ENCODE results near the gene GGACT. TPM values are rescaled to one million over a fixed set of nuclear protein-coding genes. Genes with fewer than 3 reads are reported as not detected.

The GGACT gene
- polyA plus RNA-seq, 1 donor from 2014 or later: 1.7 TPM

DNA sequence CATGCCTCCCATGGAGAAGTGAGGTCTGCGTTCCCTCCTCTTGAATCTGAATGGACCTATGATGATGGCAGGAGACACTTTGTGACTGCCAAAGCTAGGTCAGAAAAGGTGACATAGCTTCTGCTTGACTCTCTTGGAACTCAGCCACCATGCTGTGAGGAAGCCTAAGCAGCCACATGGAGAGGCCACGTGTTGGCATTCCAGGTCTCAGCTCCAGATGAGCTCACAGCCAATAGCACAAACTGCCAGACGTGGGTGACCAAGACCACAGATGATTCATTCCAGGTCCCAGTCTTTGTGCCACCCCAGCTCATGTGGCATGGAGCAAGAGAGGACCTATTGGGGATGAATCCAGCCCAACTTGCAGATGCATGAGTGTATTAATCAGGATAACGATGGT, 8.7 kb upstream of the GGACT start:
- H3K79me2 ChIP-seq (replicated peaks; ENCODE audit: insufficient read depth, low read length): no peaks in the 10 kb centered on the region
- H3K27me3 ChIP-seq (ENCODE audit: insufficient read depth, low read depth, low read length): no peaks in the 10 kb centered on the region
- no peak for TF ChIP-seq TAF1 (IDR thresholded peaks at IDR 0.05; ENCODE audit: low read depth)
- no peak for TF ChIP-seq MXI1 (conservative IDR thresholded peaks at IDR 0.05; ENCODE audit: poor library complexity, severe bottlenecking)
- TF ChIP-seq POLR2AphosphoS5 (IDR thresholded peaks at IDR 0.05): no peak
- TF ChIP-seq EZH2 (IDR thresholded peaks at IDR 0.05; ENCODE audit: borderline replicate concordance, insufficient read depth, low read length, poor library complexity, severe bottlenecking): no peak
- TF ChIP-seq SMC3 (conservative IDR thresholded peaks at IDR 0.05; ENCODE audit: poor library complexity): no peak
- TF ChIP-seq RAD21 (conservative IDR thresholded peaks at IDR 0.05): no peak
- TF ChIP-seq CTCF (IDR thresholded peaks at IDR 0.05; ENCODE audit: poor library complexity, severe bottlenecking): no peak
- TF ChIP-seq EP300 (conservative IDR thresholded peaks at IDR 0.05; ENCODE audit: poor library complexity, severe bottlenecking): no peak
- no peak for TF ChIP-seq REST (IDR thresholded peaks at IDR 0.05; ENCODE audit: borderline replicate concordance)
- H3F3A ChIP-seq (ENCODE audit: insufficient read depth, low read length, poor library complexity, severe bottlenecking): no peaks in the 10 kb centered on the region
- no peak overlapping the region for H3K4me3 ChIP-seq (ENCODE audit: low read length)
- H3K4me2 ChIP-seq (ENCODE audit: low read length): no peak overlapping the region
- no peaks in the 10 kb centered on the region for H4K20me1 ChIP-seq (ENCODE audit: insufficient read depth)
- H3K9me3 ChIP-seq (ENCODE audit: low read length): no peaks in the 10 kb centered on the region
- H3K9me2 ChIP-seq (ENCODE audit: insufficient read depth, low read length): no peaks in the 10 kb centered on the region
- H3K9ac ChIP-seq (ENCODE audit: low read length): no peak overlapping the region
- no peaks in the 10 kb centered on the region for H3K36me3 ChIP-seq (ENCODE audit: insufficient read depth, low read length)
- no peak overlapping the region for H3K27ac ChIP-seq (ENCODE audit: low read length)
- H2AFZ ChIP-seq (ENCODE audit: low read depth, low read length): no peak overlapping the region

- Histone ChIP-seq H3K9me3 (ENCODE audit: low read length) (no peaks in the 10 kb centered on the region), H3K9ac (ENCODE audit: low read length) (no peak overlapping the region), H3K79me2 (replicated peaks; ENCODE audit: insufficient read depth, low read length) (no peaks in the 10 kb centered on the region), H3K9me2 (ENCODE audit: insufficient read depth, low read length) (no peaks in the 10 kb centered on the region), H3K27me3 (ENCODE audit: insufficient read depth, low read depth, low read length) (no peaks in the 10 kb centered on the region), H3K4me2 (ENCODE audit: low read length) (no peak overlapping the region), H3F3A (ENCODE audit: insufficient read depth, low read length, poor library complexity, severe bottlenecking) (no peaks in the 10 kb centered on the region), H4K20me1 (ENCODE audit: insufficient read depth) (no peaks in the 10 kb centered on the region), H3K27ac (ENCODE audit: low read length) (no peak overlapping the region), H3K36me3 (ENCODE audit: insufficient read depth, low read length) (no peaks in the 10 kb centered on the region), H3K4me3 (ENCODE audit: low read length) (no peak overlapping the region), H2AFZ (ENCODE audit: low read depth, low read length) (no peak overlapping the region)
- TF ChIP-seq SMC3 (conservative IDR thresholded peaks at IDR 0.05; ENCODE audit: poor library complexity) (no peak), CTCF (IDR thresholded peaks at IDR 0.05; ENCODE audit: poor library complexity, severe bottlenecking) (no peak), EP300 (conservative IDR thresholded peaks at IDR 0.05; ENCODE audit: poor library complexity, severe bottlenecking) (no peak), POLR2AphosphoS5 (IDR thresholded peaks at IDR 0.05) (no peak), MXI1 (conservative IDR thresholded peaks at IDR 0.05; ENCODE audit: poor library complexity, severe bottlenecking) (no peak), REST (IDR thresholded peaks at IDR 0.05; ENCODE audit: borderline replicate concordance) (no peak), EZH2 (IDR thresholded peaks at IDR 0.05; ENCODE audit: borderline replicate concordance, insufficient read depth, low read length, poor library complexity, severe bottlenecking) (no peak), RAD21 (conservative IDR thresholded peaks at IDR 0.05) (no peak), TAF1 (IDR thresholded peaks at IDR 0.05; ENCODE audit: low read depth) (no peak)
These were observed 7.9 kb upstream of the GGACT start for GRCh38 chr13:100596516-100596915.

All from neural cell (in vitro differentiated cells).